Effector memory CD8-positive, alpha-beta T cell (primary cell): ENCODE results near the gene HS2ST1.

Experiments
- ATAC-seq: fragments of 150-1000 bp; cut with Tn5 transposase; replicated peaks from 2 replicates; pipeline ENCODE4 v1.10.0; 2021; ENCODE audit warnings: mild to moderate bottlenecking, moderate library complexity
- DNase-seq, 3 experiments: peaks; one replicate each; pipeline ENCODE4 v3.0.0; 2021
- H3K27ac Mint-ChIP-seq, 2 donors: one replicate each; pipeline ENCODE4 v1.8.0; 2022; ENCODE audit warnings: mild to moderate bottlenecking in 2 of 2, mixed read lengths in 2 of 2, moderate library complexity in 2 of 2
- H3K27me3 Mint-ChIP-seq, 2 donors: one replicate each; pipeline ENCODE4 v1.8.0; 2022; ENCODE audit warnings: mixed read lengths in 2 of 2
- H3K36me3 Mint-ChIP-seq: one replicate; pipeline ENCODE4 v1.8.0; 2022; ENCODE audit warnings: mild to moderate bottlenecking, moderate library complexity, mixed read lengths; ENCODE audit not compliant: insufficient read depth
- H3K4me1 Mint-ChIP-seq, 2 donors: one replicate each; pipeline ENCODE4 v1.8.0; 2022; ENCODE audit warnings: low read depth in 2 of 2, mixed read lengths in 2 of 2
- H3K4me3 Mint-ChIP-seq, 2 donors: one replicate each; pipeline ENCODE4 v1.8.0; 2022; ENCODE audit warnings: mild to moderate bottlenecking in 2 of 2, mixed read lengths in 2 of 2, moderate library complexity in 2 of 2
- H3K9me3 Mint-ChIP-seq, 2 donors: one replicate each; pipeline ENCODE4 v1.8.0; 2022; ENCODE audit warnings: mixed read lengths in 2 of 2

Gene HS2ST1

DNA sequence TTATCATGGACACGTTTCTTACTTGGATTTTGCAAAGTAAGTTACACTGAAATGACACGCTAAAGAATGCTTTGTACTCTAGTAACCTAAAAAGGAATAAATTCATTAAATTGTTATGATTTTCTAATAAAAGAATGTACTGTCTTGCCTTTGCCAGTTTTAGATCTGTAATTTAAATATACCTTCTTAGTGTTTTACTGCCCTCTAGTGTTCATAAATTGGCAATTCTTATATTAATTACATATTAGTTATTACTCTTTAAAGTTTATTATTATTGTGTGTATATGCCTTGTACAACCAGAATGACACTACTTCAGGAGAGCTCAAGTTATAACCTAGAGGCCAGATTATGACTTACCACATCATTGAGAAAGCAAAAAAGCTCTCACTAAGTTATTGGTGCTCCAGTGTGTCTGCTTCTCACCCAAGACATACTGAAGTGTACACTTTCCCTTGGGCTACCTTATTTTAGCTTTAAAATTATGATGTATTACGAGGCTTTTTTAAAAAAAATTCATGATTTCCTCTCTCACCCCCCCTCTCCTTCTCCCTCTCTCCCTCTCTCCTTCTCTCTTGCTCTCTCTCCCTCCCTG lies 169.9 kb downstream of the HS2ST1 start:
- DNase-seq (no peak), ATAC-seq (peak; percentile 41)
- Mint-ChIP-seq H3K36me3 (peaks cover 3% of the 10 kb centered on the region), H3K27me3 (no peaks in the 10 kb centered on the region), H3K4me3 (no peak overlapping the region), H3K27ac (no peak overlapping the region), H3K4me1 (no peaks in the 10 kb centered on the region), H3K9me3 (no peaks in the 10 kb centered on the region)

DNA sequence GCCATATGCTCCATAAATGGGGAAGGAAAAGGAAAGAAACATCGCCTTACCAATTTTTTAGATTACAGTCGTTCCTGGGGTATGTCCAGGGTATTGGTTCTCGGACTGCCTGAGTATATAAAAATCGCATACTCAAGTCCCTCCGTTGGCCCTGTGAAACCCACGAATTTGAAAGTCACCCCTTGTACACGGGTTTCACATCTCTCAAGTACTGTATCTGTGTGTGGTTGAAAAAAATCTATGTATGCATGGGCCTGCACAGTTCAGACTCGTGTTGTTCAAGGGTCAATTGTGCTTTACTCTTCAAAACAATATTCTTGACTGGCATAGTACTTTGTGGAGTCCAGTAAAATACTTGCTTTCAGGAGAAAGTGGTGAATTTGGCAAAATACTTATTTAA lies 171.7 kb downstream of the HS2ST1 start:
- DNase-seq (no peak), ATAC-seq (no peak)
- no peak overlapping the region for H3K27ac Mint-ChIP-seq
- no peaks in the 10 kb centered on the region for H3K27me3 Mint-ChIP-seq
- no peak overlapping the region for H3K4me3 Mint-ChIP-seq
- H3K9me3 Mint-ChIP-seq = no peaks in the 10 kb centered on the region
- no peaks in the 10 kb centered on the region for H3K4me1 Mint-ChIP-seq
- peaks cover 3% of the 10 kb centered on the region for H3K36me3 Mint-ChIP-seq

DNA sequence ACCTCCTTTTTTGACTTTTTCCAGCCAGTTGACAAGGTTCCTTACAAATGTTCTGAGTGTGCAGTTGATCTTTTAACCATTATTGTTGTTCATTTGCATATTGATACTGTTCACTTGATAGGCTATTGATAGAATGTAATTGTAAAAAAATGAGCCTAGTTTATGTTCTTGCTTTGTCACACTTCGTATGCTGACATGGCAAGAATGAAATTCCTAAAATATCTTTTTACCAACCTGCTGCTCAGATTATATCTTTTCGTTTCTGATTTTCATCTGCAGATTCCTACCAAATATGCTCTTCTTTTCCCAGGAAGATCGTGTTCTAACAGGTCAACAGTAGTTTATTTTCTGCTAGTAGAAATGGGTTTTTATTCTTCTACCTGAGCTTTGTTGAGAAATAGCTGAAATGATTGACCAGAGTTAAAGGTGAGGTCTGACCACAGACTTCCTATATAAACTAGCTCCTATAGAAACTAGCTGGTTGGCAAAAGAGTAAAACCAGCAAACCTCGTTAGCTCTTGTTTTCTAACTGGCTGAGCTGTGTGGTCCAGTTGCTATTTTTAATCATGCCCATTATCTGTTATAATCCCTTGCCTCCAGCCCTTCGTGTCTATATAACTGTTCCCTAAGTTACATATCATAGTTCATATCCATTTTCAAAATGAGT lies 174.8 kb downstream of the HS2ST1 start:
- peaks cover 3% of the 10 kb centered on the region for H3K36me3 Mint-ChIP-seq
- H3K4me3 Mint-ChIP-seq = no peak overlapping the region
- no peaks in the 10 kb centered on the region for H3K4me1 Mint-ChIP-seq
- ATAC-seq (no peak), DNase-seq (no peak)
- H3K27me3 Mint-ChIP-seq = no peaks in the 10 kb centered on the region
- H3K9me3 Mint-ChIP-seq = no peaks in the 10 kb centered on the region
- no peak overlapping the region for H3K27ac Mint-ChIP-seq

DNA sequence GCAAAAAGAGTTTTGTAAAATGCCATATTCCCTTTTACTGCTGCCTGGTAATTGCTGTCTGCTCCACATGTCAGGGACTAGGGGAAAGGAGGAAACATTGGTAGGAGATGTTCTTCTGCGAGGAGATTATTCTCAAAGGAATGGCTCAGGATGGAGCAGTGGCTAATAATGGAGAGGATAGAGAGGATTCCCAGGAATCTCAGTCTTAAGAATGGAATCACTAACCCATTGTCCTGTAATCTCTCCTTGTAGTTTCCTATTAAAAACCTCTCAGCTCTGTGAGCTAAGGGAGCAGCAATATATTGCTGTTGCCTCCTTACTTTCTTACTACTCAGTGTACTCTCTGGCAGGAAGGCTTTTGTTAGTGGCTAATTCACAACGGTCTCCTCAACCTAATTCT lies 175.4 kb downstream of the HS2ST1 start:
- Mint-ChIP-seq H3K4me1 (no peaks in the 10 kb centered on the region), H3K27ac (no peak overlapping the region), H3K9me3 (no peaks in the 10 kb centered on the region), H3K4me3 (no peak overlapping the region), H3K36me3 (peaks cover 1% of the 10 kb centered on the region), H3K27me3 (no peaks in the 10 kb centered on the region)
- ATAC-seq (no peak), DNase-seq (no peak)

DNA sequence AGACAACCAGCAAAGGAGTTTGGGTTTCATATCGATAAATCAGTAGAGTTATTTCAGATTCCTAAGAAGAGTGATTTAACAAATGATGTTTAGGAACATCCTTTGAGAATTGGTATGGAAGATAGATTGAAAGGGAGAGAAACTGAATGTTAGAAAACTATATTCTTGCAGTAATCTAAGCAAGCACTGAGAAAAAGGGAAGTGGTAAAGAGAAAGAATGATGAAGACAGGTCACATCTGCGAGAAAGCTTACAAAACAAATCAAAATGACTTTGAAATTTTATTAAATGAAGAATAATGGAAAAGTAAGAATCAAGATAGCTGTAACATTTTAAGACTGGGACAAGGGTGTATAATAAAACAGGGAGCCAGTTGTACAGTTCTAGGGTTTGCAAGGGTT lies 177.0 kb downstream of the HS2ST1 start:
- no peak overlapping the region for H3K27ac Mint-ChIP-seq

DNA sequence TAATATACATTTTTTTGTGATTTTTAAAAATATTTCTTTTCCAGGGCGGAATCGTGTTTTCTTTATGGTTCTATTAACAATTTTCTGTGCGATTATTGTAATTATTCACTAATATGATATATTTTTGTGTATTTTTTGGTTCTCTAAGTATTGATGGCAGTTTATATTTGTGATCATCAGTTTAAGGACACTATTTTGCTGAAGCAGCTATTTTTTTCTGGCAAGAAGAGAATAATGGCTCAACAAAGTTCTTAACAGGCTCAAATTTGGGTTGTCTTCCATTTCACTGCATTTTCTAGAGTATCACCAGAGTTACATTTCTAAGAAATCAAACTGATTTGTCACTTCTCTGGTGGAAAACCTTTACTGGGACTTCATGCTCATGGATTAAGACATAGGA lies 178.4 kb downstream of the HS2ST1 start:
- Mint-ChIP-seq H3K9me3 (no peaks in the 10 kb centered on the region), H3K4me3 (no peak overlapping the region), H3K27ac (no peak overlapping the region), H3K4me1 (no peaks in the 10 kb centered on the region), H3K27me3 (no peaks in the 10 kb centered on the region), H3K36me3 (no peaks in the 10 kb centered on the region)
- ATAC-seq = no peak
- no peak for DNase-seq

More for the DNA sequence above, 177.0 kb downstream of the HS2ST1 start:
- no peak for DNase-seq
- Mint-ChIP-seq H3K36me3 (no peaks in the 10 kb centered on the region), H3K9me3 (no peaks in the 10 kb centered on the region), H3K4me1 (no peaks in the 10 kb centered on the region), H3K4me3 (no peak overlapping the region), H3K27me3 (no peaks in the 10 kb centered on the region)
- ATAC-seq = no peak

DNA sequence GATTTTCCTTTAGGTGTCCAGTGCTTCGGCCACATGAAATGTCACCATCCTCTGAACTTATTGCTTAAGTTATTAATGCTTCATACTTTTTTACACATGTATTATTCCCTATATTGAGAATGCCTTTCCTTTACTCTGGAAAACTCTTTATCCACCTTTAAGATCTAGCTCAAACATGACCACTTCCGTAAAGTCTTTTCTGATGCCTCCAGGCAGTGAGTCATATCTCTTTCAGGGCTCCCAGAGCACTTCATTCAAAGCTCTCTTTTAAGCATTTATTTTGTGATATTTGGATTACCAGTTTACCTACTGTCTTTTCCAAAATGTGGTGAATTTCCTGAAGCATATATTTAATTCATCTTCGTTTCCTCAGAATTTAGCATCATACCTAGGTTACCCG lies 178.9 kb downstream of the HS2ST1 start:
- Mint-ChIP-seq H3K36me3 (no peaks in the 10 kb centered on the region), H3K27me3 (no peaks in the 10 kb centered on the region), H3K4me3 (no peak overlapping the region), H3K9me3 (no peaks in the 10 kb centered on the region), H3K4me1 (no peaks in the 10 kb centered on the region), H3K27ac (no peak overlapping the region)
- ATAC-seq (no peak), DNase-seq (no peak)

DNA sequence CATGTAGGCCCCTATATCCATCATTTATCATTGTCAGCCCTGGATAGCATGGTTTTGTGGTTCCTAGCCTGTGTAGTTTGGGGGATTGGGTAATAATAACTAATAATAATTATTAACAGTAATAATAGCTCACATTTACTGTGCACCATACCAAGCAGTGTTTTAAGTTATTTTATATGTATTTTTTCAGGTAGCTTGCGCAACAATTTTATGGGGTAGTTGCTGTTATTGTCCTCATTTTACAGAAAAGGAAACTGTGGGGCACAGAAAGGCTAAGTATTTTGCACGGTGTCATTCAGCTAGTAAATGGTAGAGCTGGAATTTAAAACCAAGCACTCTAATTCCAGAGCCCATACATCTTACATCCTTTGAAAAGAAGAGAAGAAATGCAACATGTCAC lies 179.8 kb downstream of the HS2ST1 start:
- ATAC-seq (no peak), DNase-seq (no peak)
- H3K36me3 Mint-ChIP-seq = no peaks in the 10 kb centered on the region
- no peaks in the 10 kb centered on the region for H3K27me3 Mint-ChIP-seq
- no peaks in the 10 kb centered on the region for H3K9me3 Mint-ChIP-seq
- no peak overlapping the region for H3K27ac Mint-ChIP-seq
- H3K4me3 Mint-ChIP-seq = no peak overlapping the region
- no peaks in the 10 kb centered on the region for H3K4me1 Mint-ChIP-seq

DNA sequence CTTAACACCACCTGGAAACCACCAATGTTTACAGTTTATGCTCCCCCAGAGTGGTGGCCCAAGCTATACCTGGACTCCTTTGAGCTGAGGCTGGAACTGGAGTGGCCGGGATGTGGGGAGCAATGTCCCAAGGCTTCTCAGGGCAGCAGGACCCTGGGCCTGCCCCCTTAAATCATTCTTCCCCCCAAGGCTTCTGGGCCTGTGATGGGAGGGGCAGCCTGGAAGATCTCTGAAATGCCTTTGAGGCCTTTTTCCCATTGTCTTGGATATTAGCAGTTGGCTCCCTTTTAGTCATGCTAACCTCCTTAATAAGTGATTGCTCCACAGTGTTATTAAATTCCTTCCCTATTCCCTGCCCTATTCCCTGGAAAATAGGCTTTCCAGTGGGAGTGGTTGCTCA lies 185.8 kb downstream of the HS2ST1 start:
- no peaks in the 10 kb centered on the region for H3K4me1 Mint-ChIP-seq
- no peaks in the 10 kb centered on the region for H3K9me3 Mint-ChIP-seq
- H3K27me3 Mint-ChIP-seq = no peaks in the 10 kb centered on the region
- H3K4me3 Mint-ChIP-seq = no peak overlapping the region
- no peaks in the 10 kb centered on the region for H3K36me3 Mint-ChIP-seq
- H3K27ac Mint-ChIP-seq = no peak overlapping the region
- DNase-seq (no peak), ATAC-seq (no peak)

DNA sequence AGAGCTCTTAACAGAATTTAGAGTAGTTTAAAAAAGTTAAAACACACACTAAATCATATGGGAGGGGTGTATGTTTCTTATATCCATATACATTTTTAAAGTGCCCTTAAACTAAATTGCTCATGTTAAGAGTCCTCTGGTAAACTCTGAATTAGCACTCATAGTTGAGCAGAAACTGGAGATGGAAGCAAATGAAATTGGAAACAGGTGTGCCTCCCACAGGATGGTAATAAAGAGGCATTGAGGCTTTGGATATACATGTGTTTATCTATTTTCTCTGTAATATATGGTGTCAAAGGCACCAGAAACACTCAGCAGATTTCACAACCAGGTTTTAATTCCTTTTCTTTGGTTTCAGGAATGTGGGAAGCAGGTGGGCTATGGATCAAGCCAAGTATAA lies 188.6 kb downstream of the HS2ST1 start:
- H3K4me3 Mint-ChIP-seq = no peak overlapping the region
- H3K4me1 Mint-ChIP-seq = no peaks in the 10 kb centered on the region
- no peaks in the 10 kb centered on the region for H3K27me3 Mint-ChIP-seq
- ATAC-seq (no peak), DNase-seq (no peak)
- H3K27ac Mint-ChIP-seq = no peak overlapping the region
- no peaks in the 10 kb centered on the region for H3K36me3 Mint-ChIP-seq
- H3K9me3 Mint-ChIP-seq = no peaks in the 10 kb centered on the region

DNA sequence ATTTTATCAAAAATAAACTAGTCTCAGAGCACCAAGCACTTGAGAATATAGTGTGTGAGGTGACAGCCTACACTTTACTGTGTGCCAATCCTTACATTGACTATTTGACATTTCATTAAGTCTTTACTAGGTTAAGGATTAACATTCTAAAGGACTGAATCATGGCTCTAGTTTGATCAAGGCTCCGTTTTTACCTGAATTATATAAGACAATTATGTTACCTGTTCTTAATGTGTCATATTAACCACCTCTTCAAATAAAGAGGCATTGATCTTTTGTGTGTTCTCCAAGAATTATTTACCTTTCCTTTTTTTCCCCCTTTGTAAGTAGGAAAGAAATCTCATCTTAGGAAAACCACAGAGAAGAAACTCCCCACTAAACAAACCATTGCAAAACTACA lies 189.7 kb downstream of the HS2ST1 start:
- DNase-seq (no peak), ATAC-seq (no peak)
- Mint-ChIP-seq H3K27me3 (no peaks in the 10 kb centered on the region), H3K9me3 (no peaks in the 10 kb centered on the region), H3K4me3 (no peak overlapping the region), H3K36me3 (no peaks in the 10 kb centered on the region), H3K27ac (no peak overlapping the region), H3K4me1 (no peaks in the 10 kb centered on the region)

DNA sequence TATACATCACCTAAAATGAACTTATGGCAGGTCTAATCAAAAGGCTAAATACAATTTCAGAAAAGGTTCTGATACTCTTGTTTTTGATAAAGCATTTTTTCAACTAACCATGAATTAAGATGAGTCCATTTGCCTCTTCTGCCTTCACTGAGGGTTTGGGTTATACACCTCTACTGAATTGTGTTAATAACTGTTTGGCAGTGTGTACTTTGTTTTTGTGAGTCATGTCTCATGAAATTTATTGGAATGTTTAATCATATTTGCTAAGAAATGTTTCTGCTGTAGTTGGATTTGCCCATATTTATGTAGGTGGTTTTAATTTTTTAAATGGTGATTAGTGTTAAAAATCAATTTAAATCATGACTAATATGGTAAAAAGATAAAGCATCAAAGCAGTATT lies 190.5 kb downstream of the HS2ST1 start:
- H3K4me1 Mint-ChIP-seq = no peaks in the 10 kb centered on the region
- no peak overlapping the region for H3K27ac Mint-ChIP-seq
- no peak for DNase-seq
- no peak for ATAC-seq
- no peaks in the 10 kb centered on the region for H3K27me3 Mint-ChIP-seq
- H3K36me3 Mint-ChIP-seq = no peaks in the 10 kb centered on the region
- no peaks in the 10 kb centered on the region for H3K9me3 Mint-ChIP-seq
- H3K4me3 Mint-ChIP-seq = no peak overlapping the region

DNA sequence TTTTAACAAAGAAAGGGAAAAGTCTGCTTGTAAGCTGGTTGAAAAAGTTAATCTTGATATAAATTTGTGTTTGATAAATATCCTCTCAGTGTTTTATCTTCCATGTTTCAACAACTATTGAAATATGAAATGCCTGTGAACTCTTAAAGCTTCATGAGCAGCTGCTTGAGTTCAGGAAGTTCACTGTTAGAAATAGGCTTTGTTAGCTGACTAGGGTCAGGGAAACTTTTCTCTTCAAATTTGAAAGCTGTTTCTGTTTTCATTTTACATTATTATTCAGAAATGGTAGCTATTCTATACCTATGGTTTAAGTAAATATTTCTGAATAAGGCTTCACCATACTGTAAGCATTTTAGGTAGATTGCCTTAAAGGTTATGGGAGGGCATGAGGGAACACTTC lies 191.7 kb downstream of the HS2ST1 start:
- ATAC-seq = no peak
- H3K4me3 Mint-ChIP-seq = no peak overlapping the region

DNA sequence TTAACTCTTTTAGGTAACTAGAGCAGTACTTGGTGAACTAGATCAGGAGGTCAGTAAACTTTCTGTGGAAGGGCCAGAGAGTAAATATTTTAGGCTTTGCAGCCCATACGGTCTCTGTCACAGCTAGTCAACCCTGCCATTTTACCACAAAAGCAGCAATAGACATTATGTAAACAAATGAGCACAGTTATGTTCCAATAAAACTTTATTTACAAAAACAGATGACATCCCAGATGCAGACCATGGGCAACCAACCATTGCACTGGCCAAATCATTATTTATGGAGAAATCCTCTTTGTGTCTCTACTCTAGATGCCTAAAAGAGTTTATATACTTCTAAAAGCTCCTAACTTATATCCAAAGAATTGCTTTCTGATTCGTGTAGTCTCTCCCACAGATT lies 192.4 kb downstream of the HS2ST1 start:
- Mint-ChIP-seq H3K27me3 (no peaks in the 10 kb centered on the region), H3K4me1 (no peaks in the 10 kb centered on the region), H3K27ac (no peak overlapping the region), H3K36me3 (no peaks in the 10 kb centered on the region), H3K9me3 (no peaks in the 10 kb centered on the region), H3K4me3 (no peak overlapping the region)
- ATAC-seq (no peak), DNase-seq (no peak)

More for the DNA sequence above, 191.7 kb downstream of the HS2ST1 start:
- Mint-ChIP-seq H3K27me3 (no peaks in the 10 kb centered on the region), H3K9me3 (no peaks in the 10 kb centered on the region), H3K27ac (no peak overlapping the region), H3K36me3 (no peaks in the 10 kb centered on the region), H3K4me1 (no peaks in the 10 kb centered on the region)
- DNase-seq = no peak
